Measurements from ENCODE around the gene IL34.
"Not testable (repeated sequence)": the region's sequence is repeated elsewhere in the genome, so short reads cannot be mapped to it uniquely, and the experiment has no call there.

Gene IL34

GRCh38 chr16:70646260-70647241 is at the start of gene IL34:
Gene IL34, plus strand, starts transcription at chr16:70646559. Its CDS starts 389 bp downstream, at chr16:70646948.
- DNase-seq: no peak

- no peak for DNase-seq
Observed at GRCh38 chr16:70597135-70597835, 49.1 kb upstream of the IL34 start.

- DNase-seq: no peak
Observed at GRCh38 chr16:70598937-70599503, 47.3 kb upstream of the IL34 start.

- no peak for DNase-seq
Observed at GRCh38 chr16:70600730-70601129, 45.6 kb upstream of the IL34 start.

GRCh38 chr16:70601576-70602575 is 44.5 kb upstream of the IL34 start:
- no peak for DNase-seq

- DNase-seq: no peak
Observed at GRCh38 chr16:70602831-70603230, 43.5 kb upstream of the IL34 start.

- no peak for DNase-seq
Observed at GRCh38 chr16:70604407-70605282, 41.7 kb upstream of the IL34 start.

- no peak for DNase-seq
Observed at GRCh38 chr16:70605283-70605657, 41.1 kb upstream of the IL34 start.

- DNase-seq: no peak
Observed at GRCh38 chr16:70608521-70608920, 37.8 kb upstream of the IL34 start.

GRCh38 chr16:70610273-70611223 is 35.8 kb upstream of the IL34 start:
- no peak for DNase-seq

GRCh38 chr16:70611224-70611598 is 35.1 kb upstream of the IL34 start:
- DNase-seq: no peak

- DNase-seq: no peak
Observed at GRCh38 chr16:70611785-70612303, 34.5 kb upstream of the IL34 start.

GRCh38 chr16:70612931-70613330 is 33.4 kb upstream of the IL34 start:
- DNase-seq: no peak

- DNase-seq: no peak
Observed at GRCh38 chr16:70614208-70614951, 32.0 kb upstream of the IL34 start.

- no peak for DNase-seq
Observed at GRCh38 chr16:70615945-70616344, 30.4 kb upstream of the IL34 start.

- DNase-seq: not testable (repeated sequence)
Observed at GRCh38 chr16:70621864-70622263, 24.5 kb upstream of the IL34 start.

- no peak for DNase-seq
Observed at GRCh38 chr16:70627696-70628095, 18.7 kb upstream of the IL34 start.

- no peak for DNase-seq
Observed at GRCh38 chr16:70630960-70631745, 15.2 kb upstream of the IL34 start.

Data from CD4-positive, alpha-beta T cell treated with Interleukin-4 for 1 hour (primary cell).